Measurements from ENCODE around the gene EPHA6. TPM values are rescaled to one million over a fixed set of nuclear protein-coding genes. Genes with fewer than 3 reads are reported as not detected.
"Not testable (repeated sequence)": the region's sequence is repeated elsewhere in the genome, so short reads cannot be mapped to it uniquely, and the experiment has no call there.

The EPHA6 gene
- total RNA-seq, 6 donors from 2014 or later: 0.14 to 1.0 (median 0.57) TPM; not detected in 3

- Histone ChIP-seq H3K36me3 (no peaks in the 10 kb centered on the region), H3K27ac (no peak overlapping the region), H3K4me3 (no peak overlapping the region), H3K9me3 (no peaks in the 10 kb centered on the region), H3K27me3 (no peaks in the 10 kb centered on the region), H3K4me1 (no peaks in the 10 kb centered on the region)
- TF ChIP-seq EP300 (IDR thresholded peaks at IDR 0.05) (no peak), POLR2AphosphoS5 (IDR thresholded peaks at IDR 0.05) (no peak), POLR2A (IDR thresholded peaks at IDR 0.05) (no peak), CTCF (IDR thresholded peaks at IDR 0.05) (no peak)
- ATAC-seq (ENCODE audit: low FRiP score in 2 of 2) (no peak), DNase-seq (no peak)
- 83 to 92% methylated on average over 1 of the region's 1 CpG for WGBS, 2 donors
Observed at GRCh38 chr3:97001611-97002010, 187.2 kb downstream of the EPHA6 start.

- H3K36me3 ChIP-seq: no peaks in the 10 kb centered on the region
- no peaks in the 10 kb centered on the region for H3K4me1 ChIP-seq
- H3K27ac ChIP-seq: no peak overlapping the region
- no peak overlapping the region for H3K4me3 ChIP-seq
- no peak for ATAC-seq (ENCODE audit: low FRiP score in 2 of 2)
- no peak for TF ChIP-seq POLR2A (IDR thresholded peaks at IDR 0.05)
- TF ChIP-seq CTCF (IDR thresholded peaks at IDR 0.05): no peak
- WGBS, 2 donors: 59 to 96% methylated on average over 3 to 7 of the region's 7 CpGs
- no peak for DNase-seq
- no peaks in the 10 kb centered on the region for H3K27me3 ChIP-seq
- H3K9me3 ChIP-seq: peaks cover 0 to 3% (median 0%) of the 10 kb centered on the region in 4 donors
Observed at GRCh38 chr3:97009427-97010019, 195.1 kb downstream of the EPHA6 start.

GRCh38 chr3:97010881-97011657 is 196.7 kb downstream of the EPHA6 start:
- no peak for DNase-seq
- Histone ChIP-seq H3K9me3 (peaks cover 0 to 3% (median 0%) of the 10 kb centered on the region in 4 donors), H3K36me3 (no peaks in the 10 kb centered on the region), H3K4me1 (no peaks in the 10 kb centered on the region), H3K4me3 (no peak overlapping the region), H3K27me3 (no peaks in the 10 kb centered on the region), H3K27ac (no peak overlapping the region)
- no peak for ATAC-seq (ENCODE audit: low FRiP score in 2 of 2)
- TF ChIP-seq EP300 (IDR thresholded peaks at IDR 0.05) (no peak), POLR2AphosphoS5 (IDR thresholded peaks at IDR 0.05) (no peak), CTCF (IDR thresholded peaks at IDR 0.05) (no peak), POLR2A (IDR thresholded peaks at IDR 0.05) (no peak)
- 60 to 64% methylated on average over 2 of the region's 2 CpGs for WGBS, 2 donors

GRCh38 chr3:97021778-97022177 is 207.4 kb downstream of the EPHA6 start:
- Histone ChIP-seq H3K27ac (no peak overlapping the region), H3K4me3 (no peak overlapping the region), H3K9me3 (no peaks in the 10 kb centered on the region), H3K27me3 (no peaks in the 10 kb centered on the region), H3K36me3 (no peaks in the 10 kb centered on the region), H3K4me1 (no peaks in the 10 kb centered on the region)
- ATAC-seq (ENCODE audit: low FRiP score in 2 of 2): no peak
- 73 to 78% methylated on average over 1 of the region's 1 CpG for WGBS, 2 donors
- no peak for DNase-seq
- no peak for TF ChIP-seq CTCF (IDR thresholded peaks at IDR 0.05)
- TF ChIP-seq EP300 (IDR thresholded peaks at IDR 0.05): no peak
- no peak for TF ChIP-seq POLR2A (IDR thresholded peaks at IDR 0.05)
- TF ChIP-seq POLR2AphosphoS5 (IDR thresholded peaks at IDR 0.05): no peak

- WGBS, 2 donors: 95 to 97% methylated on average over 8 of the region's 8 CpGs
- DNase-seq; H3K4me1 ChIP-seq; H3K9me3 ChIP-seq; H3K27ac ChIP-seq; H3K36me3 ChIP-seq; H3K27me3 ChIP-seq; ATAC-seq (ENCODE audit: low FRiP score in 2 of 2); H3K4me3 ChIP-seq: not testable (repeated sequence)
Observed at GRCh38 chr3:97025612-97026011, 211.2 kb downstream of the EPHA6 start.
